GM18511 (cell line): ENCODE measurements around the gene DENND6B.
"Not testable (repeated sequence)": the region's sequence is repeated elsewhere in the genome, so short reads cannot be mapped to it uniquely, and the experiment has no call there.

Experiments
- ATAC-seq: cut with Tn5 transposase; IDR thresholded peaks from one replicate; pipeline ENCODE4 v1.9.1; 2021; ENCODE audit warnings: mild to moderate bottlenecking, moderate library complexity; ENCODE audit not compliant: unreplicated experiment

The DENND6B gene, protein sequence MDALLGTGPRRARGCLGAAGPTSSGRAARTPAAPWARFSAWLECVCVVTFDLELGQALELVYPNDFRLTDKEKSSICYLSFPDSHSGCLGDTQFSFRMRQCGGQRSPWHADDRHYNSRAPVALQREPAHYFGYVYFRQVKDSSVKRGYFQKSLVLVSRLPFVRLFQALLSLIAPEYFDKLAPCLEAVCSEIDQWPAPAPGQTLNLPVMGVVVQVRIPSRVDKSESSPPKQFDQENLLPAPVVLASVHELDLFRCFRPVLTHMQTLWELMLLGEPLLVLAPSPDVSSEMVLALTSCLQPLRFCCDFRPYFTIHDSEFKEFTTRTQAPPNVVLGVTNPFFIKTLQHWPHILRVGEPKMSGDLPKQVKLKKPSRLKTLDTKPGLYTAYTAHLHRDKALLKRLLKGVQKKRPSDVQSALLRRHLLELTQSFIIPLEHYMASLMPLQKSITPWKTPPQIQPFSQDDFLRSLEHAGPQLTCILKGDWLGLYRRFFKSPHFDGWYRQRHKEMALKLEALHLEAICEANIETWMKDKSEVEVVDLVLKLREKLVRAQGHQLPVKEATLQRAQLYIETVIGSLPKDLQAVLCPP

DNA sequence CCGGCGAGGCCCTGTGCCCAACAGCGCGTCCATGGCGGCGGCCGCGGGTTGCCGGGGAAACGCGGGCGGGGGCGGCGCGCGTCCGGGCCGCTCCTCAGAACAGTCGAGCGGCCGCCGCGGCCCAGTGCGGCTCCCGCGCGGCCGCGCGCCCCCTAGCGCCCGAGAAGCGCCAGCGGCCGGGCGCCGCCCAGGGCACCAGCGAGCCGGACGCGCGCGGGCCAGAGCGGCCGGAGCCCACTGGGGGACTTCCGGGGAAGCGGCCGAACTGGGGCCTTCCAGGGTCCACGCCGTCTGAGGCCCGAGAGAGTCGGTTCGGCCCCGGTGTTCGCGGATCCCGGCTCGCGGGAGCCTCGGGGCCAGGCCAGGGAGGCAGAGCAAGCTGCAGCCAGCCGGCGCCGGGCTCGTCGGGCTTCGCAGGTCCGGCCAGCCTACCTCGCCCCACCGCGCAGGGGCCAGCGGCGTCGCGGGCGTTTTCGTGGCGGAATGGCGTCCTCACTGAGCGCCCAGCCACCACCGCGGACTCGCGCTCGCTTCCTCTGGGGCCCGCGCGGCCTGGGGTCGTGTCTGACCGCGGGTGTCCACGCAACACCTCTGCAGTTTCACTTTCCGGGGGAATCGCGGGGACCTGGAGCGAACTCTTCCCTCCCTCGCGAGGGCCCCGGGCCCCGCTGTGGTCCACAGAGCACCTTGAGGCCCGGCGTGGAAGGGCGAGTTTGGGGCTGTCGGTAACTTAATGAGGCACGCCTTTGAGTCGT lies at the start of gene DENND6B:
Gene DENND6B, minus strand, starts transcription at position 57 of the 755 bp plus-strand sequence. Its CDS starts 24 bp downstream, at position 33.
- peak; percentile 79 for ATAC-seq

DNA sequence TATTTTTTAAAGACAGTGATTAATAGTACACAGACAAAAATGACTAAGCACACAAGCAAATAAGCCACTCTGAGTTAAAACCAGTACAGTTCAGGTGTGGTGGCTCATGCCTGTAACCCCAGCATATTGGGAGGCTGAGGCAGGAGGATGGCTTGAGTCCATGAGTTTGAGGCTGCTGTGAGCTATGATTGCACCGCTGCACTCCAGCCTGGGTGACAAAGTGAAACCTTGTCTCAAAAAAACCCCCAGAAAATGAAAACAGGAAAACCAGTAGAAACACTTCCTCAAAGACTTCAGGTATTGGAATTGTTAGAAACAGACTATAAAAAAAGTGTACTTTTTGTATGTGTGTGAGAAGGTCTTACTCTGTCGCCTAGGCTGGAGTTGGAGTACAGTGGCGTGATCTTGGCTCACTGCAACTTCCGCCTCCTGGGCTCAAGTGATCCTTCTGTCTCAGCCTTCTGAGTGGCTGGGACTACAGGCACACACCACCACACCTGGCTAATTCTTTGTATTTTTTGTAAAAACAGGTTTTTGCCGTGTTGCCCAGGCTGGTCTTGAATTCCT lies 49.4 kb upstream of the DENND6B start:
- ATAC-seq, result no peak

DNA sequence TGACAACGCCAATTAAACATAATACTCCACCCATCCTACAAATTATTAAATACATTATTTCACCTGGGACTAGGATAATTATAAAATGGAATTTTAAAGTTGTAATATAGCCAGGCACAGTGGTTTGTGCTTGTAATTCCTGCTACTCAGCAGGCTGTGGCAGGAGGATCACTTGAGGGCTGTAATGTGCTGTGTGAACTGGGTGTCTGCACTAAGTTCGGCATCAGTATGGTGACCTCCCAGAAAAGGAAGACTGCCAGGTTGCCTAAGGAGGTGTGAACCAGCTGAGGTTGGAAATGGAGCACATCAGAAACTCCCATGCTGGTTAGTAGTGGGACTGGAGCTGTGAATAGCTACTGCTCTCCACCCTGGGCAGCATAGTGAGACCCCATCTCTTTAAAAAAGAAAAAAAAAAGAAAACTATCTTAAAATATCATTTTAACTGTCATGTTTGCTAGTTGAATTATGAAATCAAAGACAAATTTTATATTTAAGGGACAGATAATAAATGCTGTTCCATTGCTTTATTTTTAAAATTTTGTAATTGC lies 44.4 kb upstream of the DENND6B start:
- ATAC-seq, result no peak

DNA sequence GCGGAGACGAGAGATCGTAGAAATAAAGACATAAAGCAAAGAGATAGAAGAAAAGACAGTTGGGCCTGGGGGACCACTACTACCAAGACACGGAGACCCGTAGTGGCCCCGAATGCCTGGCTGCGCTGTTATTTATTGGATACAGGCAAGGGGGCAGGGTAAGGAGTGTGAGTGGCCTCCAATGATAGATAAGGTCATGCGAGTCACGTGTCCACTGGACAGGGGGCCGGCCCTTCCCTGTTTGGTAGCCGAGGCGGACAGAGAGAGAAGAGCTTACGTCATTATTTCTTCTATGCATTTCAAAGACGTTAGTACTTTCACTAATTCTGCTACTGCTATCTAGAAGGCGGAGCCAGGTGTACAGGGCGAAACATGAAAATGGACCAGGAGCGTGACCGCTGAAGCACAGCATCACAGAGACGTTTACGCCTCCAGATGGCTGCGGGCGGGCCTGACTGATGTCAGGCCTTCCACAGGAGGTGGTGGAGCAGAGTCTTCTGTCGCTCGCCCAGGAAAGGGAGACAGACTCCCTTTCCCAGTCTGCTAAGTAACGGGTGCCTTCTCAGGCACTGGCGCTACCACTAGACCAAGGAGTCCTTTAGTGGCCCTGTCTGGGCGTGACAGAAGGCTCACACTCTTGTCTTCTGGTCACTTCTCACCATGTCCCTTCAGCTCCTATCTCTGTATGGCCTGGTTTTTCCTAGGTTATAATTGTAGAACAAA lies 41.1 kb upstream of the DENND6B start:
- no peak for ATAC-seq

DNA sequence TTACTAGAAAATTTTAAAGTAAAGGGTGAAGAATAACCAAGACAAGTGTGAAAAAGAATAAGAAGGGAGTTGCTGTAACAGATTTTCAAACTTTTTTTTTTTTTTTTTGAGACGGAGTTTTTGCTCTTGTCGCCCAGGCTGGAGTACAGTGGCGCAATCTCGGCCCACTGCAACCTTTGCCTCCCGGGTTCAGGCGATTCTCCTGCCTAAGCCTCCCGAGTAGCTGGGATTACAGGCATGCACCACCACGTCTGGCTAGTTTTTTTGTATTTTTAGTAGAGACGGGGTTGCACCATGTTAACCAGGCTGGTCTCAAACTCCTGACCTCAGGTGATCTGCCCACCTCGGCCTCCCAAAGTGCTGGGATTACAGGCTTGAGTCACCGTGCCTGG lies 37.0 kb upstream of the DENND6B start:
- ATAC-seq, result not testable (repeated sequence)

DNA sequence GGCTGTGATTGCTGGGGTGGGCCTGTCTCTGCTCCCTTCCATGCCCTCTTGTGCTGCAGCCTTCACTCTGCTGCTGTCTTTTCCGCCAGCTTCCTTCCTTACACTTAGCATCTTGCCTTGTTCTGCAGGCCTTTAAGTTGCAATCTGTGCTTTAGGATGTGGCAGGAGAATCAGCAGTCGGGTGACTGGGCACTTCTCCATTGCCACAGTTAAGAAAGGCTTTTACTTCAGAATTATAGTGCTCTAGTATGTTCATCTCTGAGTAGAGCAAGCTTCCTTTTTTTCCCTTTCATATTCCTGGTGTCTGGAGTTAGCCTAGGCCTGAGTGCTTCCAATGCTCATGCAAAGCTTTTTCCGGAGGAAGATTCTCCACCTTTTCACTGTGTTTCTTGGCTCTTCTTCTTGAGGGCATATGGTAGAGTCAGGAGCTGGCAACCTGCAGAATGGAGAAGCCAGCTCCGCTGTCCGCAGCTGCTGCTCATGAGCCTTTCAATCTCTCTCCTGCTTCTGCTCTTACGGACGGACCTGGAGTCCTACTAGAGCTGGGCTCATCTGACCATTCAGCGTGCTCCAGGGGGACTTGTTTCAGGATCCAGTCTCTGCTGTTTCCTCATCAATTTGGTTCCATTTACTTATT lies 36.5 kb upstream of the DENND6B start:
- no peak for ATAC-seq

DNA sequence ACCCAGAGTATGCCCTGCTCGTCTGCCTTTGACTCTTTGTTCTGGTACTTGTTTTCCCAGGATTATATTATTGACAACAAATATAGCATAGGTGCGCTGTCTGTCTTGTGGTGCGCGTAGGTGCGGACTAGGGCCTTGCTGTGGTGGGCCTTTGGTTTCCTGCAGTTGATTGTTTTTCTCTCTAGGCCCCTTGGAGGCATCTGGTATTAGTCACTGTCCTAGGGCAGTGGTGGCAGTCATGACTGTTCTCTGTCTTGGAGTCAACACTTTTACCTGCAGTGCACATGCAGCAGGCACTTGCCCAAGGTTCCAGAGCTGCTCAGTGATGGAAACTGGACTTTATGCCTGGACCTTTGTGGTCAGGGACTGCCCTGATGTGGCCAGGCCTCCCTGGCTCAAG lies 34.9 kb upstream of the DENND6B start:
- no peak for ATAC-seq

DNA sequence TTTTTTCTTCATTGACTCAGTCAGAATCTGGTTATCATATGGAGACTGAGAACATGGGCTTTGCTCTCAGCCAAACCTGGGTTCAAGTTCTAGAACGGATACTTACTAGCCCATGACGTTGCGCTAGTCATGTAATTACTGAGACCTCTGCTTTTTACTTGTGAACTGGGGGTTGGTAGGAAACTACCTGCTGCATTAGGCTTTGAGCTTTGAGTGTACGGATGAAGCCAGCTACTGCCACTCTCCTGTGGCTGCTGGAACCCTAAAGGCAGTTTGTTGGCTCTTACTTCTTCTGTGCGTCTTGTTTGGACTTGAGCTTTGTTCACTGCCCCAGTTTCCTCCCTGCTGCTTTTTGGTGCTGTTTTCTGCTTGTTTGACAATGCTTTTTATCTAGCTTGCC lies 34.4 kb upstream of the DENND6B start:
- no peak for ATAC-seq

DNA sequence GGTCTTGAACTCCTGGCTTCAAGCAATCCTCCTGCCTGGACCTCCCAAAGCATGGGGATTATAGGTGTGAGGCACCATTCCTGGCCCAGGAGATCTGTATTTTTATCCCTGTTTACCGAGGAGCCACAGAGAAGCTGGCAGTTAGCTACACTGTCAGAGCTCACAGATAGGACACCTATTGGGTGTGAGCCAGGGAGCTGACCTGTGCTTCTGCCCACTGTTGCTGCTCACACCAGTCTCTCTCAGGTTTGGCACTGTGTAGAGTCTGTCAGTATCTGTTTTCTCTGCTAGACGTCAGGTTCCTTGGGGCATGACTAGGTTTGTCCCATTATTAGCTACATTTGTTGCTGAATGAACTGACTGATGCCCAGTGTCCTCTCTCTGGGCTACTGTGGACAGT lies 33.8 kb upstream of the DENND6B start:
- ATAC-seq, result no peak

DNA sequence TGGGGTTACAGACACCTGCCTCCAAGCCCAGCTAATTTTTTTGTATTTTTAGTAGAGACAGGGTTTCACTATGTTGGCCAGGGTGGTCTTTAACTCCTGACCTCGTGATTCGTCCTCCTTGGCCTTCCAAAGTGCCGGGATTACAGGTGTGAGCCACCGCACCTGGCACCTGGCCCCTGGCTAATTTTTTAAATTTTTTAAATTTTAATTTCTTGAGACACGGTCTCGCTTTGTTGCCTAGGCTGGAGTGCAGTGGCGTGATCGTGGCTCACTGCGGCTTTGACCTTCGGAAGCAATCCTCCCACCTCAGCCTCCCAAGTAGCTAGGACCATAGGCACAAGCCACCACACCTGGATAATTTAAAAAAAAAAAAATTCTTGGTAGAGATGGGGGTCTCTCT lies 30.9 kb upstream of the DENND6B start:
- ATAC-seq, result no peak

DNA sequence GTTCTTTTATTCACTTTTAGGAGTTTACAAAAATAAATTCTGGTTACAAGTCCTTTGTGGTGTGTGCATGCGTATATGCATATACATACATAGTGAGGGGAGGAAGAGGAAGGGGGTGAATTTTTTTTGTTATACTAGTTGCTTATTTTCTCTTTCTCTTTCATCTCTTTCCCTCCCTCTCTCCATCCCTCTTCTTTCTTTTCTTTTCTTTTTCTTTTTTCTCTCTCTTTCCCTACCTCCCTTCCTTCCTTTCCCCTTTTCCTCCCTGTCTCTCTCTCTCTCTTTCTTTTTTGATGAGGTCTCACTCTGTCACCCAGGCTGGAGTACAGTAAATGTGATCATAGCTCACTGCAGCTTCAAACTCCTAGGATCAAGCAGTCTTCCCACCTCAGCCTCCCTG lies 30.4 kb upstream of the DENND6B start:
- no peak for ATAC-seq

DNA sequence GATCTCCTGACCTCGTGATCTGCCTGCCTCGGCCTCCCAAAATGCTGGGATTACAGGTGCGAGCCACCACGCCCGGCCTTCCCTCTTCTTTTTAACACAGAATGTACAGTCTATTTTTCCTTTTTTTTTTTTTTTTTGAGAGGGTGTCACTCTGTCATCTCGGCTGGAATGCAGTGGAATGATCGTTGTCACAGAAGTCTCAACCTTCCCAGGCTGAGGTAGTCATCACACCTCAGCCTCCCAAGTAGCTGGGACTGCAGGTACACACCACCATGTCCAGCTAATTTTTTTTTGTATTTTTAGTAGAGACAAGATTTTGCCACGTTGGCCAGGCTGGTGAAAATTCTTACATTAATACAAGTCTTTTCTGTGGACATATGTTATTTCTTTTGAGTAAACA lies 29.4 kb upstream of the DENND6B start:
- ATAC-seq, result no peak

DNA sequence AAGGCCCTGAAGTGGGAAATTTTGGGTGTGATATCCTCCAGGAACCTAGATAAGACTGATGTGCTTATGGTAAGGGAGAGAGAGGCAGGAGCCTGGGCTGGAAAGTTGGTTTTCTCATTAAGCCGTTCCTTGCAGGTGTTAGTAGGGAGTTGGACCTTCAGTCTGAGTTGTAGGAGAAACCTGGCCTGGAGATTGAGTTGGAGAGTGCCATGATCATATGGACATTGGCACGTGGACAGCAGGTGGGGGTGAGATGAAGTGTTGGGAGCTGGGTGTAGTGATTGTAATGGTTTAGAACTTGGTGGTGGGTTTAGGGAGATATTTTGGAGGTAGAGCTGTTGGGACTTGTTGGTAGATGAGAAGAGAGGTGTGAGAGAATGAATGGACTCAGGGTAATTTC lies 21.2 kb upstream of the DENND6B start:
- ATAC-seq, result no peak

DNA sequence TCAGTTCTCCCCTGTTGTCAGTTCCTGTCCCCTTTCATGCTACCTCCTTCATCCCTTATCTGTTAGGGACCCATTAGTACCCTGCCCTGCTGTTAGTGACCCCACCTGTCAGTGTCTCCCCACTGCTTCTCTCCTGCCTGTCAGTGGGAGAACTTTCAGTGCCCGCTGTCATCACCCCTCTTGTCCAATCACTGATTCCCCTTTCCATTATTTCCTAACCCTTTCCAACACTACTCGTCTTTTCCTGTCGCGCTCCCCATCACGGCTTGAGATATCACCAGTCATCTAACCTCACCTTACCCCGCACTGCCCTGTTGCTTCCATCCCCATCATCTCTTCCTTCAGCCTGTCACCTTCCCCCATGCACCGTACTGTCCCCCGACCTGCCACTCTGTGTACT lies 20.3 kb upstream of the DENND6B start:
- no peak for ATAC-seq

DNA sequence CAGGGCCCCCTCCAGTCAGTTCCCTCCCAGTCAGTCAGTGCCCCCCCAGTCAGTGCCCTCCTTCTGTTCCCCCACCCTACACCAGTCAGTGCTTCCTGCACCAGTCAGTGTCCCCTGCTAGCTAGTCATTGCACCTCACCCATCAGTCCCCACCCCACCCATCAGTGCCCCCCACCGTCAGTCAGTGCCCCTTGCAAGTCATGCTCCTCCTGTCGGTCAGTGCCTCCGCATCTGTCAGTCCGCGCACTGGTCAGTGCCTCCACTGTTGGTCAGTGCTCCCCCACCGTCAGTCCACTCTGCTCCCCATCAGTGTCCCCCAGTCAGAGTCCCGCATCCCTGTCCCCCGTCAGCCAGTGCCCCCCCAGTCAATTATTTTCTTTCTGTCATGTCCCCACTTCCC lies 19.7 kb upstream of the DENND6B start:
- ATAC-seq, result no peak

DNA sequence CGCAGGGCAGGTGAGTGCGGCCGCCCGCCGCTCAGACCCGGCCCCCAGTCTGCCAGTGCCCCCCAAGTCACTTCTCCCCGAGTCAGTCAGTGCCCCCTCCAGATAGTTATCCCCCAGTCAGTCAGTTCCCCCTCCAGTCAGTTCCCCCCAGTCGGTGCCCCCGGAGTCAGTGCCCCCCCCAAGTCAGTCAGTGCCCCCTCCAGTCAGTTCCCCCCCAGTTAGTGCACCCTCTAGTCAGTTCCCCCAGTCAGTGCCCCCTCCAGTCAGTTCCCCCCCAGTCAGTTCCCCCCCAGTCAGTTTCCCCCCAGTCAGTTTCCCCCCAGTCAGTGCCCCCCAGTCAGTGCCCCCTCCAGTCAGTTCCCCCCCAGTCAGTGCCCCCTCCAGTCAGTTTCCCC lies 16.7 kb upstream of the DENND6B start:
- ATAC-seq, result no peak

DNA sequence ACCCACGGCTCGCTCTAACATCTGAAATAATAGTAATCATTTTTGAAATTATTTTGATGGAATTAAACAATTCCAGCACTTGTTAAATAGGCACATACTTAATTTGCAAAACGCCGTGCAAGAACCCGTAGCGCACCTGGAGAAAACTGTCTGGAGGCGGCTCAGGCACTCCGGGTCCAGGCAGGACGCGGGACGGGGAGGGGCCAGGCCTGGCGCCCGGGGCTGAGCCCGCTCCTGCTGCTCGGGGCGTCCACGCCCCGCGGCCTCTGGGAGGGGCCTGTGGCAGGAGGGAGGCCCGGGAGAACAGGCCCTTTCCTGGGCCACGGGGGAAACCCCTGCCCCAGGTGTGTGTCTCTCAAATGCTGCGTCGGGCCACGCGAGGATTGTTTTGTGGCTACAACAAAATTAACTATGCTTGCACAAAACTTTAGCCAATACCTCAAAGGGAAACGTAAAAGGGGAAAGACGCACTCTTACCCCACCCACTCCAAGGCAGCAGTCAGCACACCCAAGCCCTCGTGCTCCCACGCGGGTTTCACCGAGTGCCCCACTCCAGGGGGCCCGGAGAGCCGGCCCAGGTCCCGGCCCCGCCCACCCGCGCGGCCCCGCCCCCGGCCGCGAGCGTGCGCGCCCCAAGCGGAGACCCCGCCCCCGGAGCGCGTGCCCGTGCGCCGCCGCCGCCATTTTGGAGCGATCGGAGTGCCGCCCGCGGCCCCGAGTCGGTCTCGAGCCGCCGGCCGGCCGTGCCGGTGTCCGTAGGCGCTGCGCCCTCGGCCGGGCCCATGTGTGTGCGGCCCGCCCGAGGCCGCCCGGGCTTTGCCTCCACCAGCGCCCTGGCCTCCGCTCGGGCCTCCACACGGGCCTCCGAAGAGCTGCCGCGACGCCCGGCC lies 16.1 kb upstream of the DENND6B start, which contains the start of gene PPP6R2:
Gene PPP6R2, plus strand, starts transcription at position 677 of the 890 bp plus-strand sequence. CDS start 50,582 bp downstream, outside the sequence.
- ATAC-seq, result peak; percentile 70

DNA sequence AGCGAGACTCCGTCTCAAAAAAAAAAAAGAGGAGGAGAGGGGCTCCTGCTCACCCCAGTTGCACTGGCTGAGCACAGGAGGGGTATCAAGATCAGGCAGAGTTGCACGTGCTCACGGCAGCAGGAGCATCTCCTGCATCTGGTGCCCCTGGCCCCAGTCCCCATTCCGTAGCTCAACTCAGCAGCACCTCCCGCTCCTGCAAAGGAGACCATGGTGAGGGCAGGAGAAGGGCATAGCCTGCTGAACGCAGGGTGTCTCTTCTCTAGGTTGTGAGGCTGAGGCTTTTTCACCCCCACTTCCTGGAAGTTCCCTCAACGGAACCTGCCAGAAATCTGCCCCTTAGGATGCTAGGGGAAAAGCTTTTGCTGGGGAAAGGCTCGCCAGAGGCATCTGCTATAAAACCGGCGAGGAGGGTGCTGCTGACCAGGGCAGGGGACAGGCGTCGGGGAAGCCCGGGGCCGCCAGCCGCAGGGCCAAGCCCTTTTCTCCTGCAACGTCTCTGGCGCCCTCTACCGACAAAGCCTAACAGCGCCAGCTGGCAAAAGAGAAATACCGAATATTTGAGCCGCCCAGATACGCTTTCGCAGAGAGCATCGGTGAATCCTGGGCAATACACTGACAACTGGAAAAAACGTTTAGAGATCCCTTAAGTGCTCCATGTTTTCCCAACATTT lies 15.3 kb upstream of the DENND6B start:
- ATAC-seq, result peak; percentile 64
